ENCODE measurements around the gene AGMO.

AGMO gene

DNA sequence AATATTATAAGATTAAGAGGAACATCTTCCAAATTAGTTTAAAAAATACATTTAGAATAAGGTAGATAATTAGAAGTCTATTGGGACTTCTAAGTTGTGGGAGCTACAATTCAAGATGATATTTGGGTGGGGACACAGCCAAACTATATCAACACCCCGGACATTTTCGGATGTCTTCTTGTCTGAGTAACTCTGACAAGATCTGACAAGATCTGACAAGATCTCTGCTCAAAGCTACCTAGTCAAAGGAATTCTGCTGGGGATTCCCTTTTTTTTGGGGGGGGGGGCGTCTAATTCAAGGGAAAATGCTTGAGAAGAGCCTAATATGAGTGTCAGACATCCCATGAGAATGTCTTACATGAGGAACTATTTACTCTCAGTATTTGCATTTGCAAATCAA is 5.2 kb upstream of the AGMO start:
- Histone ChIP-seq H3K27ac (ENCODE audit: low read depth, low read length) (no peak overlapping the region), H3K27me3 (ENCODE audit: control insufficient read depth in 5 of 5, insufficient read depth in 4 of 5, low read length in 5 of 5) (no peaks in the 10 kb centered on the region), H3K9ac (ENCODE audit: low read length in 5 of 5) (no peak overlapping the region), H3K4me1 (ENCODE audit: control insufficient read depth in 5 of 5, insufficient read depth in 5 of 5, low read length in 5 of 5) (peaks cover 0 to 5% (median 0%) of the 10 kb centered on the region in 5 donors), H3K4me3 (ENCODE audit: low read depth in 1 of 5, low read length in 5 of 5) (no peak overlapping the region), H3K9me3 (ENCODE audit: control insufficient read depth in 5 of 5, low read length in 5 of 5) (no peaks in the 10 kb centered on the region), H3K36me3 (ENCODE audit: control insufficient read depth in 5 of 5, insufficient read depth in 5 of 5, low read length in 5 of 5) (no peaks in the 10 kb centered on the region)

DNA sequence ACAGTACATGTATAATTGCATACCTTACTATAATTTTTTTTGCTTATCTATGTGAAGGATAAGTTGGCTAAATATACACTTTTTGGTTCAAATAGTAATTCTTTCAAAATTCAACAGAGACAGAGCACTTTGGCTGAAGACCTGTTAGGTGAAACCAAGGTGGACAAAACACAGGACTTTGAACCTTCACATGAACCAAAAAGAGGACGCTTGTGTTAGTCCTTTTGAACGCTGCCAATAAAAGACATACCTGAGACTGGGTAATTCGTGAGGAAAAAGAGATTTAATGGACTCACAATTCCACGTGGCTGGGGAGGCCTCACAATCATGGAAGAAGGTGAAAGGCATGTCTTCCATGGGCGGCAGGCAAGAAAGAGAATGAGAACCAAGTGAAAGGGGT is 4.7 kb upstream of the AGMO start:
- no peak overlapping the region for H3K27ac ChIP-seq (ENCODE audit: low read depth, low read length)
- no peak overlapping the region for H3K4me3 ChIP-seq (ENCODE audit: low read depth in 1 of 5, low read length in 5 of 5)
- H3K4me1 ChIP-seq (ENCODE audit: control insufficient read depth in 5 of 5, insufficient read depth in 5 of 5, low read length in 5 of 5): peaks cover 0 to 11% (median 4%) of the 10 kb centered on the region in 5 donors
- H3K9ac ChIP-seq (ENCODE audit: low read length in 5 of 5): no peak overlapping the region
- H3K9me3 ChIP-seq (ENCODE audit: control insufficient read depth in 5 of 5, low read length in 5 of 5): no peaks in the 10 kb centered on the region
- H3K27me3 ChIP-seq (ENCODE audit: control insufficient read depth in 5 of 5, insufficient read depth in 4 of 5, low read length in 5 of 5): no peaks in the 10 kb centered on the region
- H3K36me3 ChIP-seq (ENCODE audit: control insufficient read depth in 5 of 5, insufficient read depth in 5 of 5, low read length in 5 of 5): no peaks in the 10 kb centered on the region

DNA sequence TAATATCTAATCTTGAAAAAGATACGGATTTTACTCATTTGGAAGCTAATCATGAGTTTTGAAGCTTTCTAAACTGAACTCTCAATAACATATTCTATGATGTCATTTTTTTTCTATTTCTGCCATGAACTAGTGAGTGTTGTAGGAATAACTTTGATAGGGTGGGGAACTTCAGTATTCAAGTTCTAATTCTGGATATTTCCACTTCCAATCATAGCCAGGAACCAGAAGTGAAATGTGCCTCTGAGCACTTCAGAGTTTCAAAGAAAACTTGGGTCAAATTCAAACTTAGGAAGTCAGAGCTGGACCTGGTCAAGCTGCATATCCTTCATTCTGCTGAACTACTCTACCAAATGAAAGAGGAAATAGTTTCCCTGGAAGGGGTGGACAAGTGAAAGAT is 847 bp downstream of the AGMO start:
- Histone ChIP-seq H3K27ac (ENCODE audit: low read depth, low read length) (peak overlapping the region; percentile 89), H3K9ac (ENCODE audit: low read length in 5 of 5) (peak overlapping the region in 3 of 5 donors; percentile 51 to 70 (median 67)), H3K4me3 (ENCODE audit: low read depth in 1 of 5, low read length in 5 of 5) (peak overlapping the region in 4 of 5 donors; percentile 57 to 65 (median 62))

DNA sequence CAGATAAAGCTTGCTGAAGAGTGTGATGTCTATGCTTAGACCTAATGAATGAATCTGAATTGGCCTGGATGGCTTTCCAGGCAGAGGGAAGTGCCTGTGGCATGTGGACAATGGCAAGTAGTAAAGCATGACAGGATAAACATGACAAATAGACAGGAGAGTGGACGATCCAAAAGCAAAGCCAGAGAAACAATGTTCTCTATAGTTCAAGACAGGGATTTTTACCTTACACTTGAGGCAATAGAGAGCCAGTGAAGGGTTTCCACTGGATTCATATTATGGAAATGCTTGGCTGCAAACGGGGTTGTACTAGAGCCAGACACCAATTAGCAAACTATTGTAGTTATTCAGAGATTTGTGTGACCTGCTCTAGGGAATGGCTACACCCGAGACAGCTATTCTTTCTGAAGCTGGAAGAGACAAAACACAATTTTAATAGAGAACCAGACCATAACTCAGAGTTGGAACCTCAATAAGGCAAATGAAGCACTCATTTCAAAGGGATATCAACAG is 2.3 kb downstream of the AGMO start:
- peak overlapping the region; percentile 31 for H3K27ac ChIP-seq (ENCODE audit: low read depth, low read length)
- H3K27me3 ChIP-seq (ENCODE audit: control insufficient read depth in 5 of 5, insufficient read depth in 4 of 5, low read length in 5 of 5): no peaks in the 10 kb centered on the region
- no peaks in the 10 kb centered on the region for H3K9me3 ChIP-seq (ENCODE audit: control insufficient read depth in 5 of 5, low read length in 5 of 5)
- H3K9ac ChIP-seq (ENCODE audit: low read length in 5 of 5): no peak overlapping the region
- peaks cover 0 to 38% (median 20%) of the 10 kb centered on the region in 5 donors for H3K4me1 ChIP-seq (ENCODE audit: control insufficient read depth in 5 of 5, insufficient read depth in 5 of 5, low read length in 5 of 5)
- no peaks in the 10 kb centered on the region for H3K36me3 ChIP-seq (ENCODE audit: control insufficient read depth in 5 of 5, insufficient read depth in 5 of 5, low read length in 5 of 5)
- H3K4me3 ChIP-seq (ENCODE audit: low read depth in 1 of 5, low read length in 5 of 5): no peak overlapping the region

More for the DNA sequence above, 847 bp downstream of the AGMO start:
- Histone ChIP-seq H3K27me3 (ENCODE audit: control insufficient read depth in 5 of 5, insufficient read depth in 4 of 5, low read length in 5 of 5) (no peaks in the 10 kb centered on the region), H3K4me1 (ENCODE audit: control insufficient read depth in 5 of 5, insufficient read depth in 5 of 5, low read length in 5 of 5) (peaks cover 0 to 31% (median 18%) of the 10 kb centered on the region in 5 donors), H3K36me3 (ENCODE audit: control insufficient read depth in 5 of 5, insufficient read depth in 5 of 5, low read length in 5 of 5) (no peaks in the 10 kb centered on the region), H3K9me3 (ENCODE audit: control insufficient read depth in 5 of 5, low read length in 5 of 5) (no peaks in the 10 kb centered on the region)

DNA sequence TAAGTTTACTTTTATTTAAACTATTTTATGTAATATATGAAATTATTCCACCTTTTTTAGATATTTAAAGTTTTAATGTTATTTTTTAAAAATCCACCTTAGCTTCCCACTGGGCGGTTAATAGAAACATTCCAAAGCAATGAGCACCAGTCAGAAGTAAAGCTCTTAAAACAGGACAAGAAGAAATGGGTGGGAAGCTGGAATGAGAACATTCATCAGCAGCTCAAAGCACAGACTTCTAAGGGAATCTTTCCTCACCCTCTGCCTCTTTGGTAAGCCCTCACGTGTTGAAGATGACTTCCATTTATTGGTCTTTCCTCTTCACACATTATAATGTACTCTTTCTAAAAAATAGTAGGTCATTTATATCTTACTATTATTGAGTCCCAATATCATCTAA is 3.1 kb downstream of the AGMO start:
- no peaks in the 10 kb centered on the region for H3K36me3 ChIP-seq (ENCODE audit: control insufficient read depth in 5 of 5, insufficient read depth in 5 of 5, low read length in 5 of 5)
- H3K9ac ChIP-seq (ENCODE audit: low read length in 5 of 5): no peak overlapping the region
- H3K27me3 ChIP-seq (ENCODE audit: control insufficient read depth in 5 of 5, insufficient read depth in 4 of 5, low read length in 5 of 5): no peaks in the 10 kb centered on the region
- peaks cover 0 to 44% (median 20%) of the 10 kb centered on the region in 5 donors for H3K4me1 ChIP-seq (ENCODE audit: control insufficient read depth in 5 of 5, insufficient read depth in 5 of 5, low read length in 5 of 5)
- H3K4me3 ChIP-seq (ENCODE audit: low read depth in 1 of 5, low read length in 5 of 5): no peak overlapping the region
- no peaks in the 10 kb centered on the region for H3K9me3 ChIP-seq (ENCODE audit: control insufficient read depth in 5 of 5, low read length in 5 of 5)
- H3K27ac ChIP-seq (ENCODE audit: low read depth, low read length): peak overlapping the region; percentile 31

DNA sequence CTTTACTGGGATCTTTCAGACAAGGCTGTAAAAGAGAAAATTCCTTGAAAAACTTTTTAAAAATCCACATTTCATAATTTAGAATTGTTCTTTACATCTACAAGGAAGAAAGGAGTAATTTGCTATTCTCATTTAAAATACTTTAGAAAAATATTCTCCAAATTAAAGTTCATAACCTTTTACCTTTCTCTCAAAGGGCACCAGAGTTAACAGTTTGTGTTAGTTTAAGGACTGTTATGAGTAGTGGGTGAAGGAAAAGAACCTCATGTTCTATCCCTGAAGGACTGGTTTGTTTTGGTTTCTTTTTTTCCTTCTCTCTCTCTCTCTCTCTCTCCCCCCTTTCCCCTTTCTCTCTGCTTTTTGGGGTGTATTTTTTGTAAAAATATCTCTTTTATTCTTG is 4.1 kb downstream of the AGMO start:
- H3K27me3 ChIP-seq (ENCODE audit: control insufficient read depth in 5 of 5, insufficient read depth in 4 of 5, low read length in 5 of 5): no peaks in the 10 kb centered on the region
- no peaks in the 10 kb centered on the region for H3K9me3 ChIP-seq (ENCODE audit: control insufficient read depth in 5 of 5, low read length in 5 of 5)
- peak overlapping the region in 2 of 5 donors; percentile 5 to 18 for H3K9ac ChIP-seq (ENCODE audit: low read length in 5 of 5)
- H3K4me3 ChIP-seq (ENCODE audit: low read depth in 1 of 5, low read length in 5 of 5): peak overlapping the region in 2 of 5 donors; percentile 45 to 48
- H3K36me3 ChIP-seq (ENCODE audit: control insufficient read depth in 5 of 5, insufficient read depth in 5 of 5, low read length in 5 of 5): no peaks in the 10 kb centered on the region
- H3K27ac ChIP-seq (ENCODE audit: low read depth, low read length): peak overlapping the region; percentile 52
- H3K4me1 ChIP-seq (ENCODE audit: control insufficient read depth in 5 of 5, insufficient read depth in 5 of 5, low read length in 5 of 5): peaks cover 0 to 44% (median 20%) of the 10 kb centered on the region in 5 donors

DNA sequence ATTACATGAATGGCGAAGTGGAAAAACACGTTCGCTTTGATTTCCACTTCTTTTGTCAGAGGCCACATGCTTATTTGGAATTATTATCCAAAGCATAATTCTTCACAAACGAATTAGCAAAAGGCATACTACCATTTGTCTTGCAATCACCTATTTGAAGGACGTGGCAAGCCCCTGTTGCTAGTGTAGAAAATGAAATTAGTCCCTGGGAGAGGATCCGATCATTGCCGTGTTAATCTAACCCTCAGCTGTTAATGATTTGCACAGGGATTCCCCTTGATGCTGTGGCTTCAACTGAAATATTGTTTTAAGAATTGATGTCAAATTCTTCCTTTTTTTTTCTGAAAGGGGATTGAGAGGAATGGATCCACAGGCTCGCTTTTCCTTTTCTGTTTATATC is 4.6 kb downstream of the AGMO start:
- peak overlapping the region in 3 of 5 donors; percentile 27 to 55 (median 38) for H3K9ac ChIP-seq (ENCODE audit: low read length in 5 of 5)
- H3K4me3 ChIP-seq (ENCODE audit: low read depth in 1 of 5, low read length in 5 of 5): peak overlapping the region in 4 of 5 donors; percentile 19 to 62 (median 46)
- peaks cover 0 to 41% (median 20%) of the 10 kb centered on the region in 5 donors for H3K4me1 ChIP-seq (ENCODE audit: control insufficient read depth in 5 of 5, insufficient read depth in 5 of 5, low read length in 5 of 5)
- no peaks in the 10 kb centered on the region for H3K9me3 ChIP-seq (ENCODE audit: control insufficient read depth in 5 of 5, low read length in 5 of 5)
- no peaks in the 10 kb centered on the region for H3K36me3 ChIP-seq (ENCODE audit: control insufficient read depth in 5 of 5, insufficient read depth in 5 of 5, low read length in 5 of 5)
- H3K27ac ChIP-seq (ENCODE audit: low read depth, low read length): peak overlapping the region; percentile 52
- H3K27me3 ChIP-seq (ENCODE audit: control insufficient read depth in 5 of 5, insufficient read depth in 4 of 5, low read length in 5 of 5): no peaks in the 10 kb centered on the region

DNA sequence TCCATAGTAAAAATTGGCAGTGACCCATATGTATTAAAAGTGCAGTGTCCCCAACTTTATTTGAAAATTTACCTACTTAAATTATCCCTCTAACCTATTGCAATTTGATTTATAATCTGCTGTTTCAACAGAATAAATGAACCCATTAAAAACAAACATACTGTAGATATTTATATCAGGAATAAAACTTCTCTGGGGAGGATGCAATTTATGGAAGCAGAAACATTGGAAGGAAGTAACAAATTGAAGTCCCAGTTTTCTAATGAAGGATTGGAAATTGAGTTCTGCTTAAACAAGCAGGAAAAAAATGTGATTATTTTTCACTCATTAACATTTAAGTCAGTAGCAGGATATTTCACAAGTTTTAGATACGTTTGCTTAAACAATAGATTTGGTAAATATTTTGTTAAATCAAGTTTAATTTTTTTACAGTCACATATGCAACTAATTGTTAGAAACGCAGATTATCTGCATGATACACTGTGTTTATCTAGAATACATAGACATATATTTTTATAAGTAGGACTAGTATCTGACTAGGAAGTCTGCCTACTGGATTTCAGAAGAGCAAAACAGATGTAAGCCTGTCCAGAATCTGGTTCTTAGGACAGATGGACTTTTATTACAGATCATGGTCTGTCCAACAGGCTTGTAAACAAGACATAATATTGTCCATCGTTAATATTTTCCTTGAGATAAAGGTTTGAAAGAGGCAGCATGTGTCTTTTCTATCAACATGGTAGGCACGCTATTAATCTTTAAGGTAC is 5.3 kb downstream of the AGMO start:
- Histone ChIP-seq H3K4me3 (ENCODE audit: low read depth in 1 of 5, low read length in 5 of 5) (peak overlapping the region in 3 of 5 donors; percentile 45 to 62 (median 48)), H3K9me3 (ENCODE audit: control insufficient read depth in 5 of 5, low read length in 5 of 5) (no peaks in the 10 kb centered on the region), H3K27me3 (ENCODE audit: control insufficient read depth in 5 of 5, insufficient read depth in 4 of 5, low read length in 5 of 5) (no peaks in the 10 kb centered on the region), H3K4me1 (ENCODE audit: control insufficient read depth in 5 of 5, insufficient read depth in 5 of 5, low read length in 5 of 5) (peaks cover 0 to 38% (median 16%) of the 10 kb centered on the region in 5 donors), H3K27ac (ENCODE audit: low read depth, low read length) (peak overlapping the region; percentile 52), H3K36me3 (ENCODE audit: control insufficient read depth in 5 of 5, insufficient read depth in 5 of 5, low read length in 5 of 5) (no peaks in the 10 kb centered on the region), H3K9ac (ENCODE audit: low read length in 5 of 5) (peak overlapping the region in 1 of 5 donors; percentile 44)

DNA sequence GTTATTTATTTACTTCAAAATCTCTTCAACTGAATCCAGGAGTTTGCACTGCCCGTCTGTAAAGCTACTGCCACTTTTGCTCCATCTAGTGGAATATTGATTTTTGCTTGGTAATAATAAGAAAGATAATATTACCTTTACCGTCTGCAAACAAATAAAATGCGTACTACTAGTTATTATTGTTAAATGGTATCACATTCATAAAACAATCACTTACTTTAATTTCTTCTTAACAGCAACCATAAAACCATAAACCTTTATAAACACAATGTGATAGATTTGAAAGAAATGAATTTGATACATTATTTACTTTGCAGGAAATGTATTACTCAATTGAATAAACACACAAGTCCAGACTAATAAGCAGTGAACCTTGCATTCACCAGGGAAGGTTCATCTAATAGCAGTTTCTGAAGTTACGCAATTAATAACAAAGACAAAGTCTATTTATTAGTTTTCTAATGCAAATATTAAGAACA is 6.4 kb downstream of the AGMO start:
- Histone ChIP-seq H3K4me1 (ENCODE audit: control insufficient read depth in 5 of 5, insufficient read depth in 5 of 5, low read length in 5 of 5) (peaks cover 0 to 30% (median 10%) of the 10 kb centered on the region in 5 donors), H3K27me3 (ENCODE audit: control insufficient read depth in 5 of 5, insufficient read depth in 4 of 5, low read length in 5 of 5) (no peaks in the 10 kb centered on the region), H3K4me3 (ENCODE audit: low read depth in 1 of 5, low read length in 5 of 5) (peak overlapping the region in 1 of 5 donors; percentile 42), H3K27ac (ENCODE audit: low read depth, low read length) (no peak overlapping the region), H3K9me3 (ENCODE audit: control insufficient read depth in 5 of 5, low read length in 5 of 5) (no peaks in the 10 kb centered on the region), H3K9ac (ENCODE audit: low read length in 5 of 5) (no peak overlapping the region), H3K36me3 (ENCODE audit: control insufficient read depth in 5 of 5, insufficient read depth in 5 of 5, low read length in 5 of 5) (no peaks in the 10 kb centered on the region)

DNA sequence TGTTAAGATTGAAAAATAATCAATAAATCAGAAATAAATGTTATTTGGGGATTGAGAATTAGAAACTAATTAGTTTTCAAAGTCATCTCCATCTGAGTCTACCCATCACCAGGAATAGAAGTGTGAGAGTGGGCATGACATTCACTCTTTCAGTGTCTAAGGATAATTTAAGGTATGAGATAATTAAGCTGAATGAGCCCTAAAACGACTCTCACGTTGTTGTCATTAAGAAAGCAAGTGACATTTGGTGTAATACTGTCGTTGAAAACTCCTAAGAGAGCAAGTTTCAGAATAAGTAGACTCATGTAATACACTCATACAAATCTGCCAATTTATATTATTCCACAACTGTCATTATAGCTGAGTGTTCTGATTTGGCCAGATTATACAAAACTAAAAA is 7.1 kb downstream of the AGMO start:
- Histone ChIP-seq H3K4me1 (ENCODE audit: control insufficient read depth in 5 of 5, insufficient read depth in 5 of 5, low read length in 5 of 5) (peaks cover 0 to 25% (median 7%) of the 10 kb centered on the region in 5 donors), H3K4me3 (ENCODE audit: low read depth in 1 of 5, low read length in 5 of 5) (no peak overlapping the region), H3K9ac (ENCODE audit: low read length in 5 of 5) (no peak overlapping the region), H3K27ac (ENCODE audit: low read depth, low read length) (no peak overlapping the region), H3K9me3 (ENCODE audit: control insufficient read depth in 5 of 5, low read length in 5 of 5) (no peaks in the 10 kb centered on the region), H3K36me3 (ENCODE audit: control insufficient read depth in 5 of 5, insufficient read depth in 5 of 5, low read length in 5 of 5) (no peaks in the 10 kb centered on the region), H3K27me3 (ENCODE audit: control insufficient read depth in 5 of 5, insufficient read depth in 4 of 5, low read length in 5 of 5) (no peaks in the 10 kb centered on the region)

All from subcutaneous abdominal adipose tissue (tissue), 5 donors.